ENCODE measurements around the gene CACNG3. TPM values are rescaled to one million over a fixed set of nuclear protein-coding genes. Genes with fewer than 3 reads are reported as not detected.
"Not testable (repeated sequence)": the region's sequence is repeated elsewhere in the genome, so short reads cannot be mapped to it uniquely, and the experiment has no call there.

Gene CACNG3
- polyA plus RNA-seq (ENCODE audit: insufficient read length in 4 of 4) = not detected

GRCh38 chr16:24255456-24256371 is at the start of gene CACNG3:
CACNG3 (plus strand) TSS chr16:24256335; CDS start chr16:24256755, 420 bp downstream.
- peak; percentile 51 to 79 (median 56) for DNase-seq (ENCODE audit: low read depth in 4 of 4, low spot score in 3 of 4)

- DNase-seq (ENCODE audit: low read depth in 4 of 4, low spot score in 3 of 4) = no peak
Measured at GRCh38 chr16:24206926-24207325, 49.2 kb upstream of the CACNG3 start.

- DNase-seq (ENCODE audit: low read depth in 4 of 4, low spot score in 3 of 4) = no peak
Measured at GRCh38 chr16:24208710-24209109, 47.4 kb upstream of the CACNG3 start.

- no peak for DNase-seq (ENCODE audit: low read depth in 4 of 4, low spot score in 3 of 4)
Measured at GRCh38 chr16:24214992-24215391, 41.1 kb upstream of the CACNG3 start.

GRCh38 chr16:24216961-24217360 is 39.2 kb upstream of the CACNG3 start:
- DNase-seq (ENCODE audit: low read depth in 4 of 4, low spot score in 3 of 4) = no peak

- DNase-seq (ENCODE audit: low read depth in 4 of 4, low spot score in 3 of 4) = no peak
Measured at GRCh38 chr16:24217461-24217860, 38.7 kb upstream of the CACNG3 start.

- DNase-seq (ENCODE audit: low read depth in 4 of 4, low spot score in 3 of 4) = no peak
Measured at GRCh38 chr16:24218299-24218698, 37.8 kb upstream of the CACNG3 start.

GRCh38 chr16:24221219-24221618 is 34.9 kb upstream of the CACNG3 start:
- no peak for DNase-seq (ENCODE audit: low read depth in 4 of 4, low spot score in 3 of 4)

- no peak for DNase-seq (ENCODE audit: low read depth in 4 of 4, low spot score in 3 of 4)
Measured at GRCh38 chr16:24228514-24228913, 27.6 kb upstream of the CACNG3 start.

GRCh38 chr16:24232936-24233335 is 23.2 kb upstream of the CACNG3 start:
- DNase-seq (ENCODE audit: low read depth in 4 of 4, low spot score in 3 of 4) = no peak

- DNase-seq (ENCODE audit: low read depth in 4 of 4, low spot score in 3 of 4) = no peak
Measured at GRCh38 chr16:24234737-24235136, 21.4 kb upstream of the CACNG3 start.

GRCh38 chr16:24235806-24236205 is 20.3 kb upstream of the CACNG3 start:
- no peak for DNase-seq (ENCODE audit: low read depth in 4 of 4, low spot score in 3 of 4)

- DNase-seq (ENCODE audit: low read depth in 4 of 4, low spot score in 3 of 4) = not testable (repeated sequence)
Measured at GRCh38 chr16:24238846-24239245, 17.3 kb upstream of the CACNG3 start.

GRCh38 chr16:24246911-24247607 is 9.1 kb upstream of the CACNG3 start:
- no peak for DNase-seq (ENCODE audit: low read depth in 4 of 4, low spot score in 3 of 4)

- peak in 1 of 4 donors; percentile 12 for DNase-seq (ENCODE audit: low read depth in 4 of 4, low spot score in 3 of 4)
Measured at GRCh38 chr16:24253192-24253591, 2.9 kb upstream of the CACNG3 start.

GRCh38 chr16:24257958-24258357 is 1.8 kb downstream of the CACNG3 start:
- no peak for DNase-seq (ENCODE audit: low read depth in 4 of 4, low spot score in 3 of 4)

GRCh38 chr16:24258791-24259190 is 2.7 kb downstream of the CACNG3 start:
- DNase-seq (ENCODE audit: low read depth in 4 of 4, low spot score in 3 of 4) = no peak

GRCh38 chr16:24262816-24263215 is 6.7 kb downstream of the CACNG3 start:
- no peak for DNase-seq (ENCODE audit: low read depth in 4 of 4, low spot score in 3 of 4)

- no peak for DNase-seq (ENCODE audit: low read depth in 4 of 4, low spot score in 3 of 4)
Measured at GRCh38 chr16:24270721-24271442, 14.7 kb downstream of the CACNG3 start.

GRCh38 chr16:24272379-24272778 is 16.2 kb downstream of the CACNG3 start:
- DNase-seq (ENCODE audit: low read depth in 4 of 4, low spot score in 3 of 4) = no peak

All from left renal pelvis (tissue), 4 donors.